ES-I3 (cell line): Measurements from ENCODE around the gene MTCL3.

ENCODE experiments used
- H3K36me3 ChIP-seq: 2 replicates; pipeline ENCODE4 v1.6.1; 2013; ENCODE audit warnings: mild to moderate bottlenecking, low read length, control low read depth, moderate library complexity; ENCODE audit not compliant: insufficient read depth
- H3K4me1 ChIP-seq: 2 replicates; pipeline ENCODE4 v1.6.1; 2013; ENCODE audit warnings: mild to moderate bottlenecking, control low read depth, low read length; ENCODE audit not compliant: insufficient read depth
- H3K9ac ChIP-seq: 2 replicates; pipeline ENCODE4 v1.6.1; 2013; ENCODE audit warnings: low read depth, mild to moderate bottlenecking, low read length, moderate library complexity
- H3K9me3 ChIP-seq: 2 replicates; pipeline ENCODE4 v1.6.1; 2013; ENCODE audit warnings: mild to moderate bottlenecking, low read length, moderate library complexity; ENCODE audit not compliant: control insufficient read depth, insufficient read depth

The MTCL3 gene

DNA sequence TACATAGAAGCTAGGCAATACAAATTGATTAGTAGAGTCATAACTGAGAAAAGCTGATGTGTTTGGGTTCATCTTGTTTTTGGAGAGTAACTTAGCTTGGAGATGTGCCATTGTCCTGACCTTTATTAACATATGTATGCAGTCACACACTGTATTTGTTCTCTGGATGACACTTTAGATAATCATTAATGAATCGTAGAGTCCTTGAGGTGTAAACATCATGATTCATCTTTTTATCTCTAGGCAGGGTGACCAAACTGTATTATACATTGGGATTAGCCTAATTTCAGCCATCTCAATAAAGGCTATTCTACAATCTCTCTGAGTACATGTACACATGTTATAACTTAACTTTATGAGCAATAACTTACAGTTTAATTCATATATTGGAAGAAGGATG lies 3.6 kb upstream of the MTCL3 start:
- no peaks in the 10 kb centered on the region for H3K36me3 ChIP-seq
- no peaks in the 10 kb centered on the region for H3K4me1 ChIP-seq
- H3K9ac ChIP-seq: no peak overlapping the region
- H3K9me3 ChIP-seq: no peaks in the 10 kb centered on the region

DNA sequence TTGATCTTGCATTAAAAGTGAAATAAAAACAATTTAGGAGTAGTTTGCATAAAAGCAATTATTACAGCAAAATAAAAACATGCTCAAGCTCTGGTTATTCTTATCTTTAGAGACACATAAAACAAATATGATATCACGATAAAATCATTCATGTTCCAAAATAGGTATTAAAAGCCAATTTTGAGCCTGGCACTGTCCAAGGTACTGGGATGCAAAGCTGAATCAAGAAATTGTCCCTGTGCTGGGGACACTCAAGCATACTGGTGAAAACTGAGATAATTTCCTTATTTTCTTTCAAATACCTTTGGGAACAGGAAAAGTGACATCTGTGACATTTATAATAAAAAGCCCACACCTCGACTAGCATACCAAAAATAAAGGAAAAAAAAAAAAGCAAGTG lies 931 bp upstream of the MTCL3 start:
- no peaks in the 10 kb centered on the region; the same call in 1 of the 2 replicates for H3K4me1 ChIP-seq
- no peaks in the 10 kb centered on the region for H3K9me3 ChIP-seq
- no peak overlapping the region for H3K9ac ChIP-seq
- no peaks in the 10 kb centered on the region for H3K36me3 ChIP-seq

DNA sequence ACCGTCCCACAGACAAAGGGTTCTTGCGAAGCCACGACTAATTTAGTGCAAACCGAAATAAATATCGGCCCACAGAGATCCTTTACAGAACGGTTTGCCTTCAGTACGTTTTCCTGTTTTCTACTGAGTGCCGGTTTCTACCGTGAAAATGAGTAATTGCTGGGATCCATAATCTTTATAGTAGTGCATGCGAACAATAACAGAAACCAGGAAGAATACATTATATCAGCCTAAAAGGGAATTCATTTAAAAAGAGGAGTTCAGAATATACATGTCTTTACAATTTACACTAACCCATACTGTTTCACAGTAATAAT lies 292 bp upstream of the MTCL3 start:
- Histone ChIP-seq H3K9ac (peak overlapping the region; percentile 62), H3K36me3 (no peaks in the 10 kb centered on the region), H3K4me1 (no peaks in the 10 kb centered on the region; the same call in 1 of the 2 replicates), H3K9me3 (no peaks in the 10 kb centered on the region)

DNA sequence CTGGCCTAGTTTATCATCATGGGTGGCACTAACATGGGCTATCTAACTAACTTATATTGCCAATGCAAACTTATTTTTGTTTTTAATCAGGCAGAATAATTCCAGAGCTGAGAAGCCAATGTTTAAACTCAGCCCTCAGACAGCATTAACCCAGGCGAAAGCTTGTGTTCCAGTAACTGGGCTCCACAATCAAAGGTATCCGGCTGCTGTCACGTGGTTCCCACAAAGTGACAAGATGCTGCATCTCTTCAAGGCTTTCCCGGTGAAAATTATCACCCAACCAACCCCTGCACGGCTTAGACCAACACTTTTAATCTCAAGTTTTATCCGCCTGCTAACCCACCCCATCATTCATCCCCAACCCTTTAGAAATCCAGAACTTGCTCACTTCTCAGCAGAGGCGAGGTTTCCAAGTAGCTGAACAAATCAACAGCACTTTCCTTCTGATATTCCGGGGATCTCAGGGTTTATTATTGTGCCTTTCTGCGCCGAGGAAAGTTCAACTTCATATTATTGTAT lies 885 bp downstream of the MTCL3 start:
- peak overlapping the region; percentile 62; the same call in 1 of the 2 replicates for H3K9ac ChIP-seq
- H3K4me1 ChIP-seq: peaks cover 6% of the 10 kb centered on the region; the same call in 1 of the 2 replicates
- H3K36me3 ChIP-seq: no peaks in the 10 kb centered on the region
- H3K9me3 ChIP-seq: no peaks in the 10 kb centered on the region

DNA sequence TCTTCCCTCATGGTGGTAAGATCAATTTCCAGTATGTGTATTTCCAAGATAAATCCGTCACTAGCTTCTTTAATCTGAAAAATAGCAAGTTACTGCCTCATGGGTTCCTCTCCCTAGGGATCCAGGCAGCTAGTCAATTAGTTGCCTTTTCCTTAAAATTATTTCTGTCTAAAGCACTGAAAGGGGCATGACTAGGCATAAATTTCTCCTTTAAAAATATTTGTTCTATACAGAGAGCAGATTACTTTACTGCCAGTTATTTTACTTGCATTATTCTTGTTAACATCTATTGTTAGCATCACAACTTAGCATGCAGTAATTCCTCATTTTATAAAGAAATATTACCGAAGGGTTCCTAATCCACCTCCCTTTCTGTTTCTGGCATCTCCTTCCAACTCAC lies 1.4 kb downstream of the MTCL3 start:
- Histone ChIP-seq H3K36me3 (no peaks in the 10 kb centered on the region), H3K9ac (no peak overlapping the region; the same call in 1 of the 2 replicates), H3K9me3 (no peaks in the 10 kb centered on the region), H3K4me1 (peaks cover 6% of the 10 kb centered on the region; the same call in 1 of the 2 replicates)

DNA sequence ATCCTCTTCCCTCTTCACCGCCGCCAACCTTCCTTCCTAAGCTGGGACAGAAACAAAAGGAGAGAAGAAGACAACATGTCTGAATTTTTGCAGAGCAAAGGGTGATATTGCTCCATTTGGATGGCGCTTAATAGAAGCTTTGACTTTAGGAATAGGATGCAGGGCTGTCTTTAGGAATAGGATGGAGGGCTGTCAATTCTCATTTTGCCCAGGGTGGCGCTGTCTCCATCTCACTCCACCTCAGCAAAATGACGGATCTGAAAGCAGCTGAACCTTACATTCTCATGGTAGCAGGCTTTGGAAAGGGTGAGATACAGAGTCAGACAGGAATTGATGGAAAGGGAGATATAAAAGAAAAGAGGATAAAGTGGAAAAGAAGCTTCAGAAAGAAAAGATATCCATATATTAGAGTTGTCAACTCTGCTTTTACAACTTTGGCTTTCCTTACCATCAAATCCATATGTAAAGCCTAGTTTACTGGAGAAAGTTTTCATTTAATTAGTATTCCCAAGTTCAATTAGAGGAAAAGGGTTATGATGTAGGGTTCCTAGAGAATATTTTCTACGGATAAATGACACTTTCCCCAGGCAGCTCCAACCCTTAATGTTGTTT lies 2.4 kb downstream of the MTCL3 start:
- peak overlapping the region; percentile 49; the same call in 1 of the 2 replicates for H3K9ac ChIP-seq
- H3K4me1 ChIP-seq: peaks cover 6% of the 10 kb centered on the region; the same call in 1 of the 2 replicates
- no peaks in the 10 kb centered on the region for H3K9me3 ChIP-seq
- no peaks in the 10 kb centered on the region for H3K36me3 ChIP-seq

DNA sequence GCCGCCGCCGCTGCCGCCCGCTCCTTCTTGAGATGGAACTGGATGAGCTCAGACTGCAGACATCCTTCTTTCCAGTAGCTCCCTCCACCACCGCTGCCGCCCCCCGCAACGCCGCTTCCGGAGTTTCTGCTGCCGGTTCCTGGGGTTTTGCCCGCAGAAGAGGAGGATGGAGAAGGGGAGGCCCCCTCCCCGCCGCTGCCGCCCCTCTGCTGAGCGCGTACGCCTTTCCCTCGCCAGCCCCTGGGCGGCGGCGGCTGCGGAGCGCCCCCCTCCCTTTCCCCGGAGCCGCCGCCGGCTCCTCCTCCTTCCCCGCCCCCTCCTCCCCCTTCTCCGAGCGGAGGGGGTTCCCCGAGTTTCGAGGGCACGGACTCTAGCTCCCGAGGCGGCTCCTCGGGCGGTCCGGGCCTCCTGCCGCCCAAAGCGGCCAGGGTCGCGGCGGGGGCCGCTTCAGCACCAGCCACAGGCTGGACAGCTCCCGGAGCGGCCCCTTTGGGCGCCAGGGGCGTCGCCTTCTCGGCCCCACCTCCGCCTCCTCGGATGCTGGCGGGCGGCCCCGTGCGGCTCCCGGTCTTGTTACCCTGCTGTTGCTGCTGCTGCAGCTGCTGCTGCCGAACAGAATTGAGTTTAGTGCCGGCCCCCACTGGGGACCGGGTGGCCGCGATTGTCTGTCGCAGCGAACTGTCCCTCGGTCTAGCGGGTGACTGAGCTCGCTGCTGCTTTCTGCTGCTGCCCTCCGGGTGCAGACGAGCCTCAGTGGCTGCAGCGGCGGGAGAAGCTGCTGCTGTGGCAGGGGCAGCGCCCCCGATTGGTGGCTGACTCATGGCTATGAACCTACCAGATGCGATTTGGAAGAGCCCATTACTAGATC lies 3.1 kb downstream of the MTCL3 start:
- no peaks in the 10 kb centered on the region for H3K36me3 ChIP-seq
- peak overlapping the region; percentile 49; the same call in 1 of the 2 replicates for H3K9ac ChIP-seq
- peaks cover 6% of the 10 kb centered on the region; the same call in 1 of the 2 replicates for H3K4me1 ChIP-seq
- H3K9me3 ChIP-seq: no peaks in the 10 kb centered on the region

DNA sequence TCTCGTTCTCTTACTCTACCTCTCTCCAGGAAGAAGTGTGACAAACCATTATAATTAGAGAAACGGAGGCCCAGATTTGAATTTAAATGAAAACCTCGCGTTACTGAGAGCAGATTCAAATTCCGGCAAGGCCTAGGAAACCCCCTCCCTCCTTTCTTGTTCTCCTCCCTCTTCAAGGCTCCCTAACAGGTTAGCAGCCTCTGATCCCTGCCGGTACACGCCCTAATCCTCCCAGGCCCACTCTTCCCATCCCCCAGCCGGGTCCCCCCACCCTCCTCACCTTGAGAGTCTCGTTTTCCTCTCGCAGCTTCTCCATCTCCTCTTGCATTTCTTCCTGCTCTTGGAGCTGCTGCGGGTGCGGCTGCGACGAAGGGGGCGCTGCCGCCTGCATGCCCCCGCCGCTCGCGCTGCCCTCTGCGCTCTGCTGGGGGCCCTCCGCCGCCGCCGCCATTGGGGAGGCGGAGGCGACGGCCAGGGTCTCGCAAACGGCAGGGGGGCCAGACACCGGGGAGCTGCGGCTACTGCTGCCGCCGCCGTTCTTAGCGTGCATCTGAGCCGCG lies 3.8 kb downstream of the MTCL3 start:
- H3K9me3 ChIP-seq: no peaks in the 10 kb centered on the region
- H3K4me1 ChIP-seq: peaks cover 6% of the 10 kb centered on the region; the same call in 1 of the 2 replicates
- H3K9ac ChIP-seq: peak overlapping the region; percentile 49; the same call in 1 of the 2 replicates
- H3K36me3 ChIP-seq: no peaks in the 10 kb centered on the region

DNA sequence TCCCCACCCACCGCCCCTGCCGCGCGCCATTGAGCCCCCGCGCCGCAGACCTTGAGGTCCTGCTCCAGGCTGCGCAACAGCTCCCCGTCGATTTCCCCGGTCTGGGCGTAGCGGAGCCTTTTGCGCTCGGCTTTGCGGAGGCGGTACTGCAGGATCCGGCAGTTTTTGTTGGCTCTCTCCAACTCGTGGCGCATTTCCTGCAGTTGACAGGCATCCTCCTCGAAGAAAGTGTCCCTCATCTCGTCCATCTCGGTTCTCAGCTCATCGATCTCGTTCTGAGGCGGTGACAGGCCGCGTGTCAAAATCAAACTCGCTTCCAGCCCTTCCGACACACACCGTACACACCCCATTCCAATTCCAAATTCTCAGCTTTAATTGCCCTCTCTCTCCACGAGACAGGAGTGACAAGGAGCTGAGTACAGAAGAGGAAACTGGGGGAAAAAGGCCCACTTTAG lies 4.3 kb downstream of the MTCL3 start:
- peaks cover 6% of the 10 kb centered on the region; the same call in 1 of the 2 replicates for H3K4me1 ChIP-seq
- H3K9ac ChIP-seq: peak overlapping the region; percentile 49; the same call in 1 of the 2 replicates
- no peaks in the 10 kb centered on the region for H3K36me3 ChIP-seq
- H3K9me3 ChIP-seq: no peaks in the 10 kb centered on the region

DNA sequence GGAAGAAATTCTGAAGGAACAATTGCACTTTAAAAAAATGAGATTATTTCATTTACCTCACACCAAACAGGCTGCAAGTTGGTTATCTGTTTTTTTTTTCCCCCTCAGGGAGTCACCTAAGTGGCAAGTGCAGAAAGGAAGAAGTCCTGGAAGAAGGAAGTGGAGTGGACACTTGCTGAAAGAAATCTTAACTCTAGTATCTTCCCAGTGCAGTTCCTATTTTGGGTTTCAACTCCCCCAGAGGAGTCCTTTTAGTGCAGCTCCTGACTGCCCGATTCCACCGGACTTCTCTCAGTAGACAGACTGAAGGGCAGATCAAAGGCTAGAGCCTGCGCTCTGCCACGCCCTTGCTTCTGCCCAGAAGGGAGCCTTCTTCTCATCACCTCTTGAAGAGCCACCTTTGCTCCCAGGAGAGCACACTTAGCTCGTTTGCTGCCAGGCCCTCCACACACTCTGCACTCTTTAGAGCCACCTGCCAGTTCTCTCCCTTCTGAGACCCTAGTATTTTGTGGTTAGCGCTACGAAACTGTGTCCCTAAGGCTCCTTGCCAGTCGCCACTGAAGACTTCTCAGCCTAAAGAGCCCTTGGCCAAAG lies 4.9 kb downstream of the MTCL3 start:
- H3K9me3 ChIP-seq: no peaks in the 10 kb centered on the region
- peaks cover 6% of the 10 kb centered on the region; the same call in 1 of the 2 replicates for H3K4me1 ChIP-seq
- H3K9ac ChIP-seq: peak overlapping the region; percentile 49; the same call in 1 of the 2 replicates
- H3K36me3 ChIP-seq: peaks cover 4% of the 10 kb centered on the region; the same call in 1 of the 2 replicates

DNA sequence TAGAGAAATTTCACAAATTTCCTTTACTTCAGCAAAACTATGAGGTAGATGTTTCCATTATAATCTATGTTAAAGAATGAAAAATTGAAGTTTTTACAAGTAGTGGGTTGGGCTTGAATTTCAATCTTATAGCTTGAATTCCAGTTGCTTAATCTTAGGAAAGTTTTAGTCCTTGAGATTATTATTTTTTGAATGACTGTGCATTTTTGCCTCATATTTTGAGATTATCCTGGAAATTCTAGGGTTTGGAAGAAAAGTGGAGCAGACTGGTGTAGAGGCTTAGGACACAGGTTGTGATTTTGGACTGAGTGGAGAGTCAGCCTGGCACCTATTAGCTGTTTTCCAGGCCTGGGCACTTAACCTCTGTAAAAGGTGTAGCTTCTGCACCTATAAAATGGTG lies 5.7 kb downstream of the MTCL3 start:
- no peak overlapping the region for H3K9ac ChIP-seq
- peaks cover 6% of the 10 kb centered on the region; the same call in 1 of the 2 replicates for H3K36me3 ChIP-seq

DNA sequence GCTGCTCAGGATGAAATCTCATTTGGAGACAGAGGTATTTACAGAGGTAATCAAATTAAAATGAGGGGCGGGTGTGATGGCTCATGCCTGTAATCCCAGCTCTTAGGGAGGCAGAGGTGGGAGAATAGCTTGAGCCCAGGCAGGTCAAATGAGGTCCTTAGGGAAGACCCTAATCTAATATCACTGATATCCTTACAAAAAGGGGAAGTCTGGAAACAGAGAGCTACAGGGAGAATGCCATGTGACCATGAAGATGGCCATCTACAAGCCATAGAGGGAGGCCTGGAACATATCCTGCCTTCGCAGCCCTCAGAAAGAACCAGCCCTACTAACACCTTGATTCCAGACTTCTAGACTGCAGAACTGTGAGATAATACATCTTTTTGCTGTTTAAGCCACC lies 8.3 kb downstream of the MTCL3 start:
- H3K4me1 ChIP-seq: 0 out of 2 replicates have a peak, but pooled peaks cover 6% of the 10 kb centered on the region
- no peaks in the 10 kb centered on the region for H3K9me3 ChIP-seq
- H3K36me3 ChIP-seq: peaks cover 6% of the 10 kb centered on the region; the same call in 1 of the 2 replicates
- no peak overlapping the region for H3K9ac ChIP-seq

More for the DNA sequence above, 5.7 kb downstream of the MTCL3 start:
- no peaks in the 10 kb centered on the region for H3K9me3 ChIP-seq
- peaks cover 6% of the 10 kb centered on the region; the same call in 1 of the 2 replicates for H3K4me1 ChIP-seq

DNA sequence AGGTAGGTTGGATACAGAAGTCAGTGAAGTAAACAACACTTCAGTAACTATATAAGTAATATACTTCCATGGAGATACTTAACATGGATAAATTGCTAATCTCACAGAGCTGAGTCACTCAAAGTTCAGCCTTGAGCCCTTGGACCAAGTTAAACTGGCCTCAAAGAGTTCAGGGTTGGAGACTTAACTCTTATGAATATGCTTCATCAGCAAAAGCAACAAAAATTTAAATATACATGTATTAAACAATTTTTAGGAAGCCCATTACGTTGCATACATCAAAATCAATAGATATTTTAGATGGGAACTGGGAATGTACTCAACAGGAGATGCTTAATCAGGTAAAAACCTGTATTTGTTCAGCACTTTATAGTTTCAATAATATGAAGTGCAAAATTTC lies 12.2 kb downstream of the MTCL3 start:
- H3K9ac ChIP-seq: no peak overlapping the region
- peaks cover 6% of the 10 kb centered on the region; the same call in 1 of the 2 replicates for H3K36me3 ChIP-seq
- H3K4me1 ChIP-seq: no peaks in the 10 kb centered on the region
- no peaks in the 10 kb centered on the region for H3K9me3 ChIP-seq

DNA sequence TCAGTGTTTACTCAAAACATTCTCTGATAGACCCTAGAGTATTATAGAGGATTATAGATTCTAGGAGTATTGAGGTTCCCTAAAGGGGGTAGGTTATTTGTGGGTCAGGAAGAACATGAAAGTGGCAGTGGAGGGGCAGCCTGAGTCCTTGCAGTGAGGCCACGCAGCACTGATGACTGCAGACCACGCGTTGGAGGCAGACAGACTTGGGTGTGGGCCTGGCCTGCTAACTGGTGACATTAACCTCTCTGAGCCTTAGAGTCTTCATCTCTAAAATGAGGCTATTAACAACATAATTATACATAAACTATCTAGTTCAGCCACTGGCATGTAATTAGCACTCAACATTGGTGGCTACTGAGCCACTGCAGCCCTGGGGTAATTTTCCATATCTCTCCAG lies 16.1 kb downstream of the MTCL3 start:
- no peaks in the 10 kb centered on the region for H3K4me1 ChIP-seq
- H3K36me3 ChIP-seq: no peaks in the 10 kb centered on the region
- H3K9me3 ChIP-seq: no peaks in the 10 kb centered on the region
- H3K9ac ChIP-seq: no peak overlapping the region
